ENCODE measurements around the gene HGFAC. TPM values are rescaled to one million over a fixed set of nuclear protein-coding genes. Genes with fewer than 3 reads are reported as not detected.

Gene HGFAC
- total RNA-seq, 1 donor from 2014 or later, result 0.48 TPM

Other genes starting within 250 kb of the HGFAC start
- gene MSANTD1, start 192.8 kb upstream of the HGFAC start, total RNA-seq, result 0.48 and 0.57 TPM in 2 replicates
- 27.2 and 29.0 TPM in 2 replicates for gene RGS12, start 148.9 kb upstream of the HGFAC start, total RNA-seq
- 112 and 228 TPM in 2 replicates for gene DOK7, start 21.3 kb downstream of the HGFAC start, total RNA-seq
- 194 and 195 TPM in 2 replicates for gene LRPAP1, start 90.5 kb downstream of the HGFAC start, total RNA-seq